GDM1 (cell line): ENCODE data around the gene ZNF284.

Source experiments
- DNase-seq: peaks from one replicate; lab custom pipeline; 2025; lab: John Stamatoyannopoulos, UW

ZNF284 gene

GRCh38 chr19:44071824-44072542 lies at the start of gene ZNF284:
TSS of gene ZNF284 (plus strand) at chr19:44072159. CDS start at chr19:44076390, 4,231 bp downstream.
- peak; percentile 81 for DNase-seq

GRCh38 chr19:44024900-44025216 lies 47.1 kb upstream of the ZNF284 start:
- DNase-seq = no peak

- DNase-seq = peak; percentile 74
Observed at GRCh38 chr19:44025217-44025936, 46.6 kb upstream of the ZNF284 start, which contains the start of gene ZNF222. TSS of gene ZNF222 (plus strand) at chr19:44025379. CDS start at chr19:44025437, 58 bp downstream.

- no peak for DNase-seq
Observed at GRCh38 chr19:44026622-44027021, 45.3 kb upstream of the ZNF284 start.

- DNase-seq = no peak
Observed at GRCh38 chr19:44032001-44032610, 39.9 kb upstream of the ZNF284 start.

GRCh38 chr19:44042147-44042546 lies 29.8 kb upstream of the ZNF284 start:
- DNase-seq = no peak

GRCh38 chr19:44050740-44051649 lies 21.0 kb upstream of the ZNF284 start:
- DNase-seq = no peak

GRCh38 chr19:44051650-44052402 lies 20.1 kb upstream of the ZNF284 start, which contains the start of gene ZNF223:
TSS of gene ZNF223 (plus strand) at chr19:44052036. CDS start at chr19:44055177, 3,141 bp downstream.
- DNase-seq = no peak

- DNase-seq = no peak
Observed at GRCh38 chr19:44055870-44056269, 16.1 kb upstream of the ZNF284 start.

- no peak for DNase-seq
Observed at GRCh38 chr19:44059229-44059628, 12.7 kb upstream of the ZNF284 start.

- DNase-seq = no peak
Observed at GRCh38 chr19:44061038-44061437, 10.9 kb upstream of the ZNF284 start.

GRCh38 chr19:44066305-44066704 lies 5.7 kb upstream of the ZNF284 start:
- no peak for DNase-seq

- no peak for DNase-seq
Observed at GRCh38 chr19:44069415-44069814, 2.5 kb upstream of the ZNF284 start.

- no peak for DNase-seq
Observed at GRCh38 chr19:44072543-44073401, 813 bp downstream of the ZNF284 start.

GRCh38 chr19:44076325-44076724 lies 4.4 kb downstream of the ZNF284 start:
- DNase-seq = no peak

GRCh38 chr19:44092108-44092507 lies 20.1 kb downstream of the ZNF284 start:
- DNase-seq = no peak

GRCh38 chr19:44093931-44094765 lies 22.2 kb downstream of the ZNF284 start, which contains the start of gene ZNF224:
TSS of gene ZNF224 (plus strand) at chr19:44094361. CDS start at chr19:44097874, 3,513 bp downstream.
- peak; percentile 86 for DNase-seq

GRCh38 chr19:44107751-44108150 lies 35.8 kb downstream of the ZNF284 start:
- DNase-seq = no peak

GRCh38 chr19:44109458-44109857 lies 37.5 kb downstream of the ZNF284 start:
- no peak for DNase-seq
